Astrocyte of the cerebellum (primary cell): ENCODE results near the gene MEOX1.

Experiments used
- DNase-seq: peaks from one replicate; pipeline ENCODE4 v3.0.0-alpha.2; 2011; ENCODE audit warnings: low read depth
- H3K4me3 ChIP-seq: 2 replicates; pipeline ENCODE4 v1.5.1; 2011; ENCODE audit warnings: mild to moderate bottlenecking, low read depth, low read length, moderate library complexity
- CTCF ChIP-seq: IDR thresholded peaks from 2 replicates; pipeline ENCODE4 v1.5.1; 2012; ENCODE audit warnings: low read length, low read depth, moderate library complexity, mild to moderate bottlenecking; ENCODE audit errors: missing control alignments
- in situ Hi-C: cut with HindIII; loops from 2 replicates; pipeline ENCODE4 v1.10.0; 2017; ENCODE audit warnings: low sequenced_read_pairs

The MEOX1 gene

DNA sequence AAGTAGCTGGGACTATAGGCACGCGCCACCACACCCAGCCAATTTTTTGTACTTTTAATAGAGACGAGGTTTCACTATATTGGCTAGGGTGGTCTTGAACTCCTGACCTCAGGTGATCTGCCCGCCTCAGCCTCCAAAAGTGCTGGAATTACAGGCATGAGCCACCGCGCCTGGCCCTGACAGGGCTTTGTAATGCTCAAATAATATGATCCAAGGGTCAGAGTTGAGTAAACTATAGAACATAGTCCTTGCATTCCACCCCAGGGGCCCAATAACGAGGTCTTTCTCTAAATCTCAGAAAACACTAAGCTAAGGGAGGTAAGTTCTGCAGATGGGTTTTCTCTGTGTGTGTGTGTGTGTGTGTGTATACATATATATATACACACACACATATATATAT, 5.8 kb upstream of the MEOX1 start:
- no peak for DNase-seq
- in situ Hi-C loops: no loop called here
- TF ChIP-seq CTCF: no peak
- H3K4me3 ChIP-seq: no peak overlapping the region

DNA sequence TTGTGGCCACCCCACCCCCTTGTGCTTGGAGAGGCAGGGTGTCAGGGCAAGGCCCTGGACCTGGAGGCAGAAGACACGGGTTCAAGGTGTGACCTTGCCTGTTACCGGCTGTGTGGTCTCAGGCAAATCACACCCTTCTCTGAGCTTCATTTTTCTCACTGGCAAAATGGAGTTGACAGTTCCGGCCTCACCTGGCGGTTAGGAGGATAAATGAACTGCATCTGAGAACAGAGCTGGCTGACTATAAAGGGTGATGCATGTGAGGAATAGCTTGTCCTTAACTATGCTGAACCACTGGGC, 4.2 kb upstream of the MEOX1 start:
- no peak overlapping the region for H3K4me3 ChIP-seq
- in situ Hi-C loops: no loop called here
- no peak for DNase-seq
- no peak for TF ChIP-seq CTCF

- in situ Hi-C loops: no loop called here
- no peak for DNase-seq
- no peak for TF ChIP-seq CTCF
- no peak overlapping the region for H3K4me3 ChIP-seq
Measured at GRCh38 chr17:43665084-43665936, 3.6 kb upstream of the MEOX1 start.

DNA sequence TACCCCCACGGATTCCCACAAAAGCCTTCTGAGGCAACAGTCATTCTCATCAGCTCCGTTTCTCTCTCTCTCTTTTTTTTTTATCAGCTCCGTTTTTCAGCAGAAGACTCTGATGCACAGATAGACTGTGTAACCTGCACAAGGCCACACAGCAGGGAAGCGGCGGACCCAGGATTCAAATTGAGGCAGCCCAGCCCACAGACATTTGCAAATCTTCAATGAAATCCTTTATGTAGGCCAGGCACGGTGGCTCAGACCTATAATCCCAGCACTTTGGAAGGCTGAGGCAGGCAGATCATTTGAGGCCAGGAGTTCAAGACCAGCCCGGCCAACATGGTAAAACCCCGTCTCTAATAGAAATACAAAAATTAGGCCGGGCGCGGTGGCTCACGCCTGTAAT, 2.4 kb upstream of the MEOX1 start:
- H3K4me3 ChIP-seq: no peak overlapping the region
- no peak for DNase-seq
- in situ Hi-C loops: no loop called here
- no peak for TF ChIP-seq CTCF

GRCh38 chr17:43663383-43663782, 1.7 kb upstream of the MEOX1 start:
- H3K4me3 ChIP-seq: no peak overlapping the region
- no peak for DNase-seq
- in situ Hi-C loops: no loop called here
- TF ChIP-seq CTCF: no peak

GRCh38 chr17:43662413-43663141, 855 bp upstream of the MEOX1 start:
- in situ Hi-C loops: no loop called here
- TF ChIP-seq CTCF: no peak
- no peak for DNase-seq
- H3K4me3 ChIP-seq: no peak overlapping the region
